ENCODE data around the gene SLIT3.

Gene SLIT3

GRCh38 chr5:169015991-169016390, 284.9 kb downstream of the SLIT3 start:
- DNase-seq = no peak

GRCh38 chr5:169013846-169014245, 287.1 kb downstream of the SLIT3 start:
- no peak for DNase-seq

- no peak for DNase-seq
Measured at GRCh38 chr5:169013208-169013728, 287.7 kb downstream of the SLIT3 start.

GRCh38 chr5:169012450-169012849, 288.5 kb downstream of the SLIT3 start:
- no peak for DNase-seq

GRCh38 chr5:169011451-169011850, 289.5 kb downstream of the SLIT3 start:
- DNase-seq = no peak

GRCh38 chr5:169011009-169011408, 289.9 kb downstream of the SLIT3 start:
- no peak for DNase-seq

GRCh38 chr5:169009123-169009522, 291.8 kb downstream of the SLIT3 start:
- no peak for DNase-seq

- DNase-seq = no peak
Measured at GRCh38 chr5:169006842-169007790, 293.8 kb downstream of the SLIT3 start.

GRCh38 chr5:169004551-169004950, 296.4 kb downstream of the SLIT3 start:
- DNase-seq = no peak

GRCh38 chr5:169003721-169004541, 297.0 kb downstream of the SLIT3 start:
- DNase-seq = no peak

- DNase-seq = no peak
Measured at GRCh38 chr5:169002953-169003555, 297.9 kb downstream of the SLIT3 start.

GRCh38 chr5:169001394-169001793, 299.5 kb downstream of the SLIT3 start:
- DNase-seq = no peak

- DNase-seq = no peak
Measured at GRCh38 chr5:168995024-168995423, 305.9 kb downstream of the SLIT3 start.

- peak; percentile 2 for DNase-seq
Measured at GRCh38 chr5:168992687-168993086, 308.3 kb downstream of the SLIT3 start.

- DNase-seq = no peak
Measured at GRCh38 chr5:168992016-168992415, 308.9 kb downstream of the SLIT3 start.

GRCh38 chr5:168991311-168991710, 309.6 kb downstream of the SLIT3 start:
- no peak for DNase-seq

GRCh38 chr5:168990679-168991078, 310.3 kb downstream of the SLIT3 start:
- DNase-seq = no peak

- DNase-seq = peak; percentile 6
Measured at GRCh38 chr5:168989731-168990505, 311.0 kb downstream of the SLIT3 start.

- DNase-seq = no peak
Measured at GRCh38 chr5:168988699-168989098, 312.2 kb downstream of the SLIT3 start.

- DNase-seq = peak; percentile 42
Measured at GRCh38 chr5:168987543-168988300, 313.2 kb downstream of the SLIT3 start.

- no peak for DNase-seq
Measured at GRCh38 chr5:168985454-168985853, 315.5 kb downstream of the SLIT3 start.
